CD4-positive, alpha-beta T cell treated with Interleukin-2 at 100 ng/mL for 4 hours (primary cell): ENCODE measurements around the gene GRB10.

ENCODE experiments used
- DNase-seq: peaks from one replicate; pipeline ENCODE4 v3.0.0-alpha.2; 2020; ENCODE audit warnings: low spot score

The GRB10 gene

DNA sequence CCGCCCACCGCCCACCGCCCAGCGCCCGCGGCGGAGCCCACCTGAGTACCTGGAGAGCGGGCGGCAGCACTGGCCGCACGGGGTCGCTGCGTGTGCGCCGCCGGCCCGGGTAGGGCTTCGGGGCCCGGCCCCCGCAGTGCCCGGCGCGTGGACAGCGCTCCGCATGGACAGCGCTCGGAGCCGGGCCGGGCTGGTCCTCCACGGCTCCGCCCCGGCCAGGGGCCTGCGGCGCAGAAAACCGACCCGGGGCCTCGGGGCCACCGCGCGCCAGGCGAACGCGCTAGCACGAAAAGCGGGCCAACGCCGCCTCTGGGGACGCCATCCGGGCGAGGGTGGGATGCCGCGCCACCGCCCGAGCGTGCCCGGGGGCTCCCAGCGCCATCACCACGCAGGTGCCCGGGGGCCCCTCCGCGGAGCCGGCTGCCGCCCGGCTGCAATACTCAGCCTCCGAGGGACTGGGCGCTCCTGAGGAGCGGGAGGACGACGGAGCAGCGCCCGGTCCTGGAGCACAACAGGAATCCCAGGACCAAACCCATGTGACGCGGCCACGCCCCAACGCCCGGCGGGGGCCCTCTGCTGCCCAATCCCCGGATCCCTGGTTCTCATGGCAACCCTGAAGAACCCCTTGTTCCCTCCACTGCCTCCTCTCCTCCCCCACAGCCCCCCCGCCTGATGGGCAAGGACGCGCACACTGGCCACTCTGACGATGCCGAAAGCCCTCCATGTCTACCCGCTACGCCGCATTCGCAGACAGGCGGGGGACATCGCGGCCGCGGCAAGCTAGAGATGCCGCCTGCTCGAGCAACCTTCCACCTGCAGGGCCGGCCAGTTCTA lies at the start of gene GRB10:
GRB10 (minus strand) TSS at position 522 of the 834 bp plus-strand sequence. CDS start 50,574 bp downstream, outside the sequence.
- no peak for DNase-seq

DNA sequence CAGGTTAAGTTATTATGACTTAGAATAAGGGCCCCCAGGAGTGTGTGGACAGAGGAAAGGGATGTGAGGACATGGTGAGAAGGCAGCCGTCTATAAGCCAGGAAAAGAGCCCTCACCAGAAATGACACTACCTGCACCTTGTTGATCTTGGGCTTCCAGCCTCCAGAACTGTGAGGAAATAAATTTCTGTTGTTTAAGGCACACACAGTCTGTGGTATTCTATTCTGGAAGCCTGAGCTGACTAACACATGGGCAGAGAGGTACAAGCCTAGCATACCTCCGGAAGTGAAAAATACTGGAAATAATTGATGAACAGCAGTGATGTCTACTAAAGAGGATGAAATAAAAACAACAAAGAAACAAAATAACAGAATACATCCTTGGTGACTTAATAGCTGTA lies 46.1 kb upstream of the GRB10 start:
- no peak for DNase-seq

DNA sequence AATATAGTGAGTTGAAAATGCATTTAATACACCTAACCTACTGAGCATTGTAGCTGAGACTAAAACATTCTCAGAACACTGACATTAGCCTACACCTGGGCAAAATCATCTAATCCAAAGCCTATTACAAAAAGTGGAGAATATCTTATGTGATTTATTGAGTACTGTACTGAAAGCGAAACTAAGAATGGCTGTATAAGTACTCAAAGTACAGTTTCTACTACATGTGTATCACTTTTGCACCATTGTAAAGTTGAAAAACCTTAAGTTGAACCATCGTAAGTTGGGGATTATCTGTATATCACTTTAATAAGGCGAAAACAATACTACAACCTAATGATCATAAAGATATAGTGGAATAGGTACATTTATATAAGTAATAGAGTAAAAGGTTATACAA lies 45.4 kb upstream of the GRB10 start:
- no peak for DNase-seq

DNA sequence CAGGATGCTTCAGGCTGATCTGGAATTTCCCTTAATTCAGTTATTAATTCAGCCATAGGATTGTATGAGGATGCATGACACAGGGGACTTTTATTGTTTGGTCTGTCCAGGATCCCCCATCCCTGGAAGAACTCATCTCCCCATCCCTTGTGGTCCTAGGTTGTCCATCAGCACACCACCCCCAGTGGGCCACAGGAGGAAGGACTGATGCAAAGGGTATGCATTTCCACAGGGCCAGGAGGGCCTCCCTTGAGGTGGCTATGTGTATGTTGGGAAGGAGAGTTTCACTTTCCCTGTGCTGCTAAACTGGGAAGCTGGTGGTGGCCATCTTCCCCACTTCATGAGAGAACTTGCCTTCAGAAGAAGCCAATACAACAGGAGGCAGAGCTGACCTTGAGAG lies 44.6 kb upstream of the GRB10 start:
- DNase-seq = no peak

DNA sequence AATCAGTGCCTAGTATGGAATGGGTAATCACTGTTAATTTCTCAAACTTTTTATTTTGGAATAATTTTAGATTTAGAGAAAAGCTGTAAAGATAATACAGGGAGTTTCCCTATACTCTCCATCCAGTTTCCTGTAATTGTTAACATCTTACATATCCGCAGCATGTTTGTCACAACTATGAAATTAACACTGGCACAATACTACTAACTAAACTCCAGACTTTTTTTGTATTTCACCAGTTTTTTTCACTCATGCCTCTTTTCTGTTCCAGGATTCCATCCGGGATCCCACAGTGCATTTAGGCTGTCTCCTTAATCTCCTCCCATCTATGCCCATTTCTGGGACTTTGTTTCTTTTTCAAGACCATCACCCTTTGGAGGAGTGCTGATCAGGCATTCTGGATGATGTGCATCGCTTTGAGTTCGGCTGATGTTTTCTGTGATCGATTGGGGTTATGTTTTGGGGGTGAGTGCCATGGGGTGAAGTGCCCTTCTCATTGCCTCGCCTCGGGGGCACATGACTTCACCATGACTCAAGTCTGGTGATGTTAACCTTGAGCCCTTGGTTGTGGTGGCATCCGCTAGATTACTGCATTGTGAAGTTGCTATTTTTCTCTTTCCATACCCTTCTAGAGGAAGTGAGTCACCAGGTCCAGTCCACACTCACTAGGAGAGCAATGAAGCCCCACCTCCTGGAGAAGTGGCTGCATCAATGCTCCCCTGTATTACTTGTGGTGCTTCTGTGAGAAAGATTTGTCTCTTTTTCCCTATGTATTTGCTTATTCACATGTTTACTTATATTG lies 43.9 kb upstream of the GRB10 start:
- DNase-seq = no peak

DNA sequence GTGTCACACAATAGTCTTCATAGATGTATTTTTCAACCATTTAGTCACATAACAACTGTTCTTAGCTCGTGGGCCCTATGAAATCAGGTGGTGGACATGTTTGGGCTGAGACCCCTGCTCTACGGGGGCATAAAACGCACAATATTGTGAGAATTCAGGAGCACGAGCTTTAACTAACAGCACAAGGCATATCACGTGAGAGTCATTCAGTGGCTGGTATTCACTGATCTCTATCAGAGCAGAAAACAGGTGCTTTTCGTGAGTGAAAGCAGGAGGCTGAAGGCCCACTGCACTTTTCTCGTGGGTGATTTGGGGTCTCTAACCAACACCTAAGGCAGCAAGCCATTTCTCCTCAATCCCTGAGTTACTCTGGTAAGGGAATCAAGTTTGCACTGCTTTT lies 42.8 kb upstream of the GRB10 start:
- DNase-seq = no peak

DNA sequence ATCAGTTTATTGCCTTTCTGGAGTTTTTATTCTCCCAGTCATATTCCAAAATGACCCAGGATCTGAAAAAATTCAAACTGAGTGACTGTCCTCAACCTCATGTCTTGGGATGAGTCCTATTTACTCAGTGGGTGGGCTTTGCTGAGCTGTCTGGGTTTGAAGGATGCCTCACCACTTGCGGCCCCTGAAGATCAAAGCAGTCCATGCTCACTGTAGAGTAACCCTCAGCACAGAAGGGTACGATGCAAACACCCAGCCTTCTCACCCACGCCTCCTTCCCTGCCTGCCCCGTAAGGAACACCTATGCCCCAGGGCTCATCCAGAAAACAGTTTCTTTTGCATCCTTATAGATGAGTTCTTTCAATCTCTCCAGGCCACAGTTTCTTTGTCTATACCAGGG lies 42.2 kb upstream of the GRB10 start:
- no peak for DNase-seq

DNA sequence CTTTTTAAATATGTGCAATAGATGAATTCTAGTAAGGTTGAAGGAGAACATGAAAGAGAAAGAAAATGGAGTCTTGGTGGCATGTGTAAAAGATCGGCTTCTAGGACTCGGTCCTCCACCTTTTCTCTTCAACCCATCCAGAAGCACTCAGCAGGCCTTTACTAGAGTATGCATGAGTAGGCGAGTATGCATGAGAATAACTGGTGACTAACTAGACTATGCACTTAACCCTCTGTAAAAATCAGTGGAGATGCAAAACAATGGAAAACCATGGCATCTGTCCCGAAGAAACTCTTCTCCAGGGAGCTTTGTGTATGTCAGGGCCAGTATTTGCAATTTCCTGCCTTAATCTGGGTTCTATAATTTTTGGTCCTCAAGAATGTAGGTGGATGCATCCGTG lies 40.0 kb upstream of the GRB10 start:
- DNase-seq = no peak

DNA sequence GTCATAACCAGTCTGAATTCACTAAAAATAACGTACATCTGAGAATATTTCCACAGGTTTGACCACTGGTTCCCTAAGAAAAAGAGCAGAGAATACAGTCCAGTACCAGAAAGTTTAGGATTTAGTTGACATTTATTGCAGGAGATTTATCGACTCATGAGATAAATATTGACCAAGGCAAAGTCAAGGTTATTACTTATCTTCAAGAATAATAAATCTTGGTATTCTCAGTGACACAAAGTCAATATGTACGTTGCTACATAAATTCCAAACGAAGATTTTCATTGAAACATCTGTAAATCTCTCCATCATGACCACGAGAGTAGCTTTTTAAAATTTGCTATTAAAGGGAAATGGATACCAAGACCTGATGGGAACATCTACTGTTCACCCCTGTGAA lies 39.4 kb upstream of the GRB10 start:
- no peak for DNase-seq

DNA sequence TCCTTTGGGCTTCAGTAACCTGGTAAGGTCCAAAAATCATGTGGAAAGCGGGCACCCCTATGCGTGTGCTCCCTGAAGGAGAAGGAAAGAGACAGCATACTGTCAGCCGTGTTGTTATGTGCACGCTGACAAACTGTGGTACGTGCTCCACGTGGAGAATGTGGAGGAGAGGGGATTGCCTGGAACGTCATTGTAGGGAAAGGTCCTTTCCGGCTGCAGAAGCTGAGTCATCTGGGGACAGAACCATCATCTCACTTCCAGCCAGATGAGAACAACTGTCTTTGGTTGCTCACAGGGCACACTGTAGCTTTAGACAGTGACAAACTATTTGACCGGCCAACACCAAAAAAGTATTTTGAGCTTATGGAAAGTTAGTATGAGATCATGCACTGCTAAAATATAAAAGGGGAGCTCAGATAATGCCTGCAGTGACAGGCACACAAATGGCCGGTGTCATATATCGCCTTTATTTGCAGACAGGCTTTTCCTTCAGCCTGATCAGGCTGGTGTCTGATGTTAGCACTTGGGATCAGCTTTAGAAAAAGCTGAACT lies 38.8 kb upstream of the GRB10 start:
- DNase-seq = no peak

DNA sequence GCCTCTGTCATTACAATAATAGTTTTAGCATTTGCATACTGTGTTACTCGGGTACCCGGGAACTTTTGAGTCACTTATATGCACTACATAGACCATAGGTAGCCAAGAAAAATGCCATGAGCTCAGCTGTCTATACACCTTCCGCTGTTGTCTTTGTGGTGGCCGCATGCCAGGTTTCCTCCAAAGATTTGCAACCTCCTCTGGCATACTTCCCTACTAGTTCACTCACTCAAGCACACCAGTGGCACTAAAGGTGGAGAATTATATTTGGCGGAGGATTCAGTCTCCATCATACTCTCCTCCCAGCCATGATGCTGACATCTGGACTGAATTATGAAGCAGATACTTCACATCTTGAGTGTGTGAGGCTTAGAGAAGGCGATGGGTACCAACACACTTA lies 35.6 kb upstream of the GRB10 start:
- DNase-seq = no peak

DNA sequence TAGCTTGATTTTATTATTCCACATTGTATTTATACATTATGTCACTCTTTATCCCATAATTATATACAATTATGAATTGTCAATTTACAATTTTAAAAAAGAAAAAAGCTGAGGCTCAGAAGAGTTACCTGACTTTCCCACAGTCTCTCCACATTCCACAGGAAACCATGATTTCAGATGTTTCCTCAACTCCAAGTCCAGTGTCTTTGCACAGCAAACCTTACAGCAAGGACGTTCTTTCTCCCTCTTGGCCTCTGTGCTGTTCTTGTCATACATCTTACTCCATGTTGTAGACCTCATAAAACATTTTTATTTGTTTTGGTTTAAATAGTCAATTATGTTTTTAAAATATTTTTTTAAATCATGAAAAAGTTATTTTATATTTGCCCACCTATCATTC lies 34.9 kb upstream of the GRB10 start:
- no peak for DNase-seq

DNA sequence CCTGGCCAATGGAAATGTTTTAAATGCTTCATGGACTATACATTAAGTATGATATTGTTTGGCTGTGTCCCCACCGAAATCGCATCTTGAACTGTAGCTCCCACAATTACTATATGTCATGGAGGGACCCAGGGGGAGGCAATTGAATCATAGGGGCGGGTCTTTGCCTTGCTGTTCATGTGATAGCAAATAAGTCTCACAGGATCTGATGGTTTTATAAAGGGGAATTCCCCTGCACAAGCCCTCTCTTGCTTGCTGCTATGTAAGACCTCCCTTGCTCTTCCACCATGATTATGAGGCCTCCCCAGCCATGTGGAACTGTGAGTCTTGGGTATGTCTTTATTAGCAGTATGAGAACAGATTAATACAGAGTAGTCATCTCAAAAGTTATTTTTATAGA lies 32.4 kb upstream of the GRB10 start:
- DNase-seq = no peak

DNA sequence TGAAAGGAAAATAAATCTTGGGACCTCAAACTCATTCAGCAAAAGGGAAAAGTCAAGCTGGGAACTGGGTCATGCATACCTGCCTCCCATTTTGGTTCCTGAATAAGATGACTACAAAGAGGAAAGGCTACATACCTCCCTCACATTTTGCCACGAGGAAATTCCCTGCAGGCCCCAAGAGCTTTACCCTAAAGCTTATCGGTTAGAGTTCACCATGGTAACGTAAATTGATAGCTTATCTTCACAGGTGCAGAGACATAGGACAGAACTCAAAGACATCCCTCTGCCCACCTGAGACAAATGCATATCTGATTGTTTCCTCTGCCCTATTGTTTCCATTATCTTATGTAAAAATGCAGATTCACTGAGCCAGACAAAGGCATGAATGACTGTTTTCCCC lies 31.5 kb upstream of the GRB10 start:
- no peak for DNase-seq

DNA sequence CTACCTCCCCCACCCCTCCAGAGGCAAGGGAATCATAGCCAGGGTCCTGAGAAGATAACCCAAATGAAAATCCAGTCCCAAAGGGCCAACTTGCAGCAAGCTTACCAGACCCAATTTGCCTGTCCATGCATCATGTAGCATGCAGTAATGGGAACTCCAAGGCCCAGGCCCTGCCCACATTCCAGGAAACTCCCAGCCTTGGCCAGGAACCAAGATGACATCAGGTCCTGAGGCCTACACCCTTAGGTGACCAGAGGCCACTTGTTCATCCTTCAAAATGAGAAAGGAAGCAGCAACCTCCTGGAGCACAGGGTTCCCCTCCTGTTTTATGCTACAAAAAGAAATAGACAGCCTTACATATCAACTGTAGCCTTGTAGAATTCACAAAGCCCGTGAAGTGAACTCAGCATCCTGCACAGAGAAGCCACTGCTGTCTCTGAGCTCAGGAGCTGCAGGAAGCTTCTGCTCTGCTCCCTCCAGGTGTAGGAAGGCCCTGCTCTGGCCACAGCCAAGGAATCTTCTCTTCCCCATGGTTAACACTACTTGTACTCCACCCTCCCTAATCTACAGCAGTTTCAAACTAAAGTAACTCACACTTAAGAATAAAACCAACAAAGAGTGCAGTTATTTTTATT lies 30.3 kb upstream of the GRB10 start:
- no peak for DNase-seq

DNA sequence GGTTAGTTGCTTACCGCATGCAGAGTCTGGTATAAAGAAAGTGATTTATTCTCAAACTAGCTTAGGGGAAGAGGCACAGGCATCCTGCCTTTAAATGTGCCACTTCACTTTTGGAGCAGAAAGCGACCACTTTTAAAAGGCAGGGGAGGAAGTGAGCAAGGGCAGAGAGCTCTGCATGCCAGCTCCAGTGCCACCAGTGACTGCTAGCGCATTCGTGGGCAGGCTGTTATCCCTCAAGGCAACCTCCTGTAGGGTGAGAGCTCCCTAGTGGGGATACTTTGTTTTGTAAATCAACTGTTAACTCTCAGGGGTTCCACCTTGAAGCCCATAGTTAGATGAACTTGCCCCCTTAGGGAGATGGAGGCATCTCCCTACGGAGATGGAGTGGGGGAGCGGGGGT lies 29.4 kb upstream of the GRB10 start:
- DNase-seq = no peak

DNA sequence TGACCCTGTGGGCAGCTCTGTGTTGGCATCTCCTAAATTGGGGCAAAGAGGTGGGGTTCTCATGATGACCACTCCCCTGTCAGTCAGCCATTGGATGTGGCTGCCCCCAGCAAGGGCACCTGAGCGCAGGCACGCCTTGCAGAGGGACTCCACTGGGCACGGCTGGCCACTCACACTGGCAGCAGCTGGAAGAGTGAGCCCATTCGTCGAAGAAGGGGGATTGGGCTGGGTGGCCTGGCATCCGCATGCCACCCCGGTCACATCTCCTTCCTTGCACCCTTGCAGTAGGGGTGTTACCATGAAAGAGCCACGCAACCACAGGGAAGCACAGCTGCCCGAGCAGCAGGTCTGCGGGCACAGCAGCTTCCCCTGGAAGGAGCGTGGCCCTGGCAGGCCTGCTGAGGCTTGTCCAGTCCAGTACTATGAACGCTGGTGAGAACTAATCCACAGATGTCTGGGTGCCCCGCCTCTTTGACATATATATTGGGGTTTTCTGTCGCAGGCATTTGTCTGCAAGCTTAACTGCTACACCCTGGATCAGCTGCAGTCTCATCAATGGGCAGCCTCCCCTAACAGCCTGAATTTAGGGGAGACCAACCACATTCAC lies 25.7 kb upstream of the GRB10 start:
- no peak for DNase-seq

DNA sequence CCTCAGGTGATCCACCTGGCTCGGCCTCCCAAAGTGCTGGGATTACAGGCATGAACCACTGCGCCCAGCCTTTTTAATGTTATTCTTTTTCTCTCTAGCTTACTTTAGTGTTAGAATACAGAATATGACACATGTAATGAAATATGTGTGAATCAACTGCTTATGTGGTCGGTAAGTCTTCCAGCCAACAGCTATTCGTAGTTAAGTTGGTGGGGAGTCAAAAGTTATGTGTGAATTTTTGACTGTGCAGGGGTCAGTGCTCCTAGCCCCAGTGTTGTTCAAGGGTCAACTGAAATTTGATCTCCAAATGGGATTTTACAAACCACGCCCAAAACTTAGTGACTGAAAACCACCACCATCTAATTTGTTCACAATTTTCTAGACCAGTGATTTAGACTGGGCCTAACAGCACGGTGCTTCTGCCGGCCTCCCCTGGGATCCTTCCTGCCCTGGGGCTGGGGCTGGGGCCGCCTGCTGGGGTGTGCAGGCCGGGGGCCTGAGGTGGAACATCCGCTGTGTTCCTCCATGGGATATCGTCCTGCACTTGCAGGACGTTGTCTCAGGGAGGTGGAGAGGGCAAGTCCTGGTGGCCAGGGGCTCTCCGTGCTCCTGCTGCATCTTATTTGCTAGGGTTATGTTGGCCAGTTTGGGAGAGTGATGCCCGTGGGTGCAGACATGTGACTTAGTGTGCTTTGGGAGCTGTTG lies 24.5 kb upstream of the GRB10 start:
- DNase-seq = no peak

DNA sequence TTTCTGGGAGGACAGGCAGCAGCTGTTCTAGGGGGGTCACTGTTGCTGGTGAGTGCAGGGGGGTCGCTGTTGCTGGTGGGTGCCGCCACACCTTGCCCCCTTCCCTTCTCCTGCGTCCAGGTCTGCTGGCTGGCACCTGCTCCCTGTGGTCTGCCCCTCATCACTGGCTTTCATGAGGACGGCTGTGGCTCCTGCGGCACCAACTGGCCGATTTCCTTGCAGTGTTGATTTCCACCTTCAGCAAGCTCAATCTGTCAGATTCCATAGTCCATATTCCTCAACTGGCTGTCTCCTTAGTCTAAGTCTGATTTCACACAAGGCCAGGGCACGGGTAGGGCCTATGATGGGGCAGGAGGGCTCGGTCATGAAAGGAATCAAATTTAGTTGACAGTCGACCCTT lies 23.4 kb upstream of the GRB10 start:
- DNase-seq = no peak

DNA sequence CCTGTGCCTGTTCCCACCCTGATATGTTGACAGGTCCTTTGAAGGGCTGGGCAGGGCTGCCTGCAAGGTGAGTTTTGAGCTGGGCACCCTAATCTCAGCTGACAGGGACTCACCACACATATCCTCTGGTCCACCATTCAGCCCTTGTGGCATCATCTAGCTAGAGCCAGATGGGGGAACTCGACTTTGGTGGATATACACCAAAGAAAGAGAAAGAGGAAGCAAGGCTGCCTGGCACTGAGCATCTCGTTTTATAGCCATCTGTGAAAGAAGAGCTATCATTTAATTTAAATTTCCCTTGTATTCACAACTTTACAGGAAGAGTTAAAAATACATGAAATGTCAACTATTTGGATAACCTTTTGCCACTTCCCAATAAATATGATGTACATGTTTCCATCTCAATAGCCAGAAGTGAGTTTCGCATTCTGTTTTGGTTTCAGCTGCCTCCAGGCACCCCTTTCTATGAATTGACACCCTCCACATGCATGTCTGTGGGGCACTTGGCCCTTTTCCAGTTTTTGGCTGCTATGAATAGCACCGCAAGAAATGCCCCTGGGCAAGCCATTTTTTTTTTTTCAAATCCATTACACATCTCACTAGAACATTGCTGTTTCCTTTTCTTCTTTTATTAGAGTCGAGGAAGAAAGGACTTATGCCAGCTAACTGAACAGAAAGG lies 22.9 kb upstream of the GRB10 start:
- DNase-seq = no peak
